Activated CD4-positive, alpha-beta T cell treated with anti-CD3 and anti-CD28 coated beads, Interleukin-2, amount 10 ng/mL, durations not matched to agents 24 days and 14 days (primary cell): ENCODE data around the gene NTM. TPM values are rescaled to one million over a fixed set of nuclear protein-coding genes. Genes with fewer than 3 reads are reported as not detected.

Source experiments
- DNase-seq: peaks from one replicate; pipeline ENCODE4 v3.0.0; 2022
- H3K27ac Mint-ChIP-seq: one replicate; pipeline ENCODE4 v1.8.0; 2022; ENCODE audit warnings: mild to moderate bottlenecking, mixed read lengths
- H3K27me3 Mint-ChIP-seq: one replicate; pipeline ENCODE4 v1.8.0; 2022; ENCODE audit warnings: mixed read lengths
- H3K36me3 Mint-ChIP-seq: one replicate; pipeline ENCODE4 v1.8.0; 2022; ENCODE audit warnings: low read depth, mild to moderate bottlenecking, mixed read lengths
- H3K4me1 Mint-ChIP-seq: one replicate; pipeline ENCODE4 v1.8.0; 2021; ENCODE audit warnings: mixed read lengths
- H3K4me3 Mint-ChIP-seq: one replicate; pipeline ENCODE4 v1.8.0; 2022; ENCODE audit warnings: mild to moderate bottlenecking, moderate library complexity, mixed read lengths
- H3K9me3 Mint-ChIP-seq: one replicate; pipeline ENCODE4 v1.8.0; 2021; ENCODE audit warnings: mixed read lengths
- intact Hi-C: fragments of 100-400 bp; cut with micrococcal nuclease; formaldehyde crosslinking; loops from one replicate; pipeline ENCODE4 v1.15.1; 2023
- total RNA-seq: library from RNA; stranded (reverse); gene quantifications from 2 replicates; pipeline ENCODE4 v1.2.3, GENCODE V29; 2022

Gene NTM
- total RNA-seq, 1 donor from 2014 or later: not detected

GRCh38 chr11:131642756-131643531, 272.5 kb downstream of the NTM start:
- Mint-ChIP-seq H3K9me3 (no peaks in the 10 kb centered on the region), H3K36me3 (no peaks in the 10 kb centered on the region), H3K4me3 (no peak overlapping the region), H3K4me1 (no peaks in the 10 kb centered on the region), H3K27me3 (no peaks in the 10 kb centered on the region), H3K27ac (no peak overlapping the region)
- intact Hi-C loops: no loop called here
- no peak for DNase-seq

- no peak for DNase-seq
- Mint-ChIP-seq H3K36me3 (no peaks in the 10 kb centered on the region), H3K4me1 (no peaks in the 10 kb centered on the region), H3K9me3 (no peaks in the 10 kb centered on the region), H3K4me3 (no peak overlapping the region), H3K27me3 (no peaks in the 10 kb centered on the region), H3K27ac (no peak overlapping the region)
- intact Hi-C loops: no loop called here
These were observed 273.9 kb downstream of the NTM start for GRCh38 chr11:131644204-131644795.

GRCh38 chr11:131645237-131645636, 274.8 kb downstream of the NTM start:
- no peak for DNase-seq
- no peak overlapping the region for H3K4me3 Mint-ChIP-seq
- H3K27me3 Mint-ChIP-seq: no peaks in the 10 kb centered on the region
- no peaks in the 10 kb centered on the region for H3K36me3 Mint-ChIP-seq
- H3K4me1 Mint-ChIP-seq: no peaks in the 10 kb centered on the region
- H3K9me3 Mint-ChIP-seq: no peaks in the 10 kb centered on the region
- H3K27ac Mint-ChIP-seq: no peak overlapping the region
- intact Hi-C loops: no loop called here

GRCh38 chr11:131649856-131650255, 279.4 kb downstream of the NTM start:
- Mint-ChIP-seq H3K27ac (no peak overlapping the region), H3K36me3 (no peaks in the 10 kb centered on the region), H3K27me3 (no peaks in the 10 kb centered on the region), H3K4me3 (no peak overlapping the region), H3K9me3 (no peaks in the 10 kb centered on the region), H3K4me1 (no peaks in the 10 kb centered on the region)
- no peak for DNase-seq
- intact Hi-C loops: no loop called here

- Mint-ChIP-seq H3K4me3 (no peak overlapping the region), H3K27me3 (no peaks in the 10 kb centered on the region), H3K4me1 (no peaks in the 10 kb centered on the region), H3K27ac (no peak overlapping the region), H3K36me3 (no peaks in the 10 kb centered on the region), H3K9me3 (no peaks in the 10 kb centered on the region)
- DNase-seq: no peak
- intact Hi-C loops: no loop called here
These were observed 281.8 kb downstream of the NTM start for GRCh38 chr11:131652231-131652630.

GRCh38 chr11:131653260-131653659, 282.8 kb downstream of the NTM start:
- no peaks in the 10 kb centered on the region for H3K4me1 Mint-ChIP-seq
- no peaks in the 10 kb centered on the region for H3K9me3 Mint-ChIP-seq
- H3K4me3 Mint-ChIP-seq: no peak overlapping the region
- no peaks in the 10 kb centered on the region for H3K36me3 Mint-ChIP-seq
- H3K27me3 Mint-ChIP-seq: no peaks in the 10 kb centered on the region
- intact Hi-C loops: no loop called here
- DNase-seq: no peak
- H3K27ac Mint-ChIP-seq: no peak overlapping the region

GRCh38 chr11:131654849-131655248, 284.4 kb downstream of the NTM start:
- H3K9me3 Mint-ChIP-seq: no peaks in the 10 kb centered on the region
- no peaks in the 10 kb centered on the region for H3K27me3 Mint-ChIP-seq
- intact Hi-C loops: no loop called here
- no peak for DNase-seq
- no peaks in the 10 kb centered on the region for H3K36me3 Mint-ChIP-seq
- H3K4me1 Mint-ChIP-seq: no peaks in the 10 kb centered on the region
- no peak overlapping the region for H3K27ac Mint-ChIP-seq
- H3K4me3 Mint-ChIP-seq: no peak overlapping the region

GRCh38 chr11:131656179-131656838, 285.9 kb downstream of the NTM start:
- H3K4me3 Mint-ChIP-seq: no peak overlapping the region
- H3K4me1 Mint-ChIP-seq: no peaks in the 10 kb centered on the region
- no peak for DNase-seq

GRCh38 chr11:131656839-131657211, 286.4 kb downstream of the NTM start:
- Mint-ChIP-seq H3K4me1 (no peaks in the 10 kb centered on the region), H3K36me3 (no peaks in the 10 kb centered on the region), H3K9me3 (no peaks in the 10 kb centered on the region), H3K27me3 (no peaks in the 10 kb centered on the region), H3K27ac (no peak overlapping the region), H3K4me3 (no peak overlapping the region)
- intact Hi-C loops: no loop called here
- no peak for DNase-seq

More at GRCh38 chr11:131656179-131656838, 285.9 kb downstream of the NTM start:
- Mint-ChIP-seq H3K9me3 (no peaks in the 10 kb centered on the region), H3K27me3 (no peaks in the 10 kb centered on the region), H3K36me3 (no peaks in the 10 kb centered on the region), H3K27ac (no peak overlapping the region)
- intact Hi-C loops: no loop called here

- Mint-ChIP-seq H3K27ac (no peak overlapping the region), H3K4me1 (no peaks in the 10 kb centered on the region), H3K4me3 (no peak overlapping the region), H3K36me3 (no peaks in the 10 kb centered on the region), H3K27me3 (no peaks in the 10 kb centered on the region), H3K9me3 (no peaks in the 10 kb centered on the region)
- DNase-seq: no peak
- intact Hi-C loops: no loop called here
These were observed 288.0 kb downstream of the NTM start for GRCh38 chr11:131658414-131658813.

- no peaks in the 10 kb centered on the region for H3K4me1 Mint-ChIP-seq
- DNase-seq: no peak
- no peaks in the 10 kb centered on the region for H3K27me3 Mint-ChIP-seq
- H3K4me3 Mint-ChIP-seq: no peak overlapping the region
- no peaks in the 10 kb centered on the region for H3K36me3 Mint-ChIP-seq
- H3K9me3 Mint-ChIP-seq: no peaks in the 10 kb centered on the region
- no peak overlapping the region for H3K27ac Mint-ChIP-seq
- intact Hi-C loops: no loop called here
These were observed 288.5 kb downstream of the NTM start for GRCh38 chr11:131658952-131659351.

- intact Hi-C loops: no loop called here
- no peaks in the 10 kb centered on the region for H3K4me1 Mint-ChIP-seq
- no peak overlapping the region for H3K4me3 Mint-ChIP-seq
- H3K9me3 Mint-ChIP-seq: no peaks in the 10 kb centered on the region
- H3K27ac Mint-ChIP-seq: no peak overlapping the region
- H3K27me3 Mint-ChIP-seq: no peaks in the 10 kb centered on the region
- DNase-seq: no peak
- H3K36me3 Mint-ChIP-seq: no peaks in the 10 kb centered on the region
These were observed 289.5 kb downstream of the NTM start for GRCh38 chr11:131659931-131660330.

GRCh38 chr11:131661132-131661531, 290.7 kb downstream of the NTM start:
- Mint-ChIP-seq H3K27ac (no peak overlapping the region), H3K9me3 (no peaks in the 10 kb centered on the region), H3K4me3 (no peak overlapping the region), H3K4me1 (no peaks in the 10 kb centered on the region), H3K36me3 (no peaks in the 10 kb centered on the region), H3K27me3 (no peaks in the 10 kb centered on the region)
- intact Hi-C loops: no loop called here
- no peak for DNase-seq

- H3K4me1 Mint-ChIP-seq: no peaks in the 10 kb centered on the region
- no peaks in the 10 kb centered on the region for H3K27me3 Mint-ChIP-seq
- intact Hi-C loops: no loop called here
- no peak overlapping the region for H3K27ac Mint-ChIP-seq
- no peaks in the 10 kb centered on the region for H3K9me3 Mint-ChIP-seq
- H3K4me3 Mint-ChIP-seq: no peak overlapping the region
- DNase-seq: no peak
- no peaks in the 10 kb centered on the region for H3K36me3 Mint-ChIP-seq
These were observed 292.0 kb downstream of the NTM start for GRCh38 chr11:131662317-131662972.
